Right lobe of liver (tissue), 4 donors: Measurements from ENCODE around the gene NOS2.
"Not testable (repeated sequence)": the region's sequence is repeated elsewhere in the genome, so short reads cannot be mapped to it uniquely, and the experiment has no call there.

Source experiments
- CTCF ChIP-seq, 4 donors: fragments of 200-600 bp in 3 of 4; fragments of 450-650 bp in 1 of 4; IDR thresholded peaks; one replicate each; pipeline versions ENCODE4 v1.5.1 to v1.8.0; 2016 to 2022; ENCODE audit warnings: antibody characterized with exemption in 4 of 4, mild to moderate bottlenecking in 2 of 4
- POLR2A ChIP-seq: fragments of 450-650 bp; IDR thresholded peaks from one replicate; pipeline ENCODE4 v1.6.1; 2017; ENCODE audit warnings: antibody characterized with exemption, mild to moderate bottlenecking
- donor health status: DM: no; HTN: no; CAD: no.
- donor health status: DM: no; HTN: no; CAD: no.
- donor health status: DM: no; HTN: yes; CAD: no.

GRCh38 chr17:27753726-27754125 is 46.6 kb downstream of the NOS2 start:
- not testable (repeated sequence) for TF ChIP-seq CTCF (IDR thresholded peaks at IDR 0.05); POLR2A
